GM18519 (cell line): Measurements from ENCODE around the gene ANKIB1.
"Not testable (repeated sequence)": the region's sequence is repeated elsewhere in the genome, so short reads cannot be mapped to it uniquely, and the experiment has no call there.

Source experiments
- ATAC-seq: cut with Tn5 transposase; IDR thresholded peaks from one replicate; pipeline ENCODE4 v1.9.1; 2021; ENCODE audit warnings: mild to moderate bottlenecking, moderate library complexity; ENCODE audit not compliant: unreplicated experiment, low FRiP score

ANKIB1 gene

DNA sequence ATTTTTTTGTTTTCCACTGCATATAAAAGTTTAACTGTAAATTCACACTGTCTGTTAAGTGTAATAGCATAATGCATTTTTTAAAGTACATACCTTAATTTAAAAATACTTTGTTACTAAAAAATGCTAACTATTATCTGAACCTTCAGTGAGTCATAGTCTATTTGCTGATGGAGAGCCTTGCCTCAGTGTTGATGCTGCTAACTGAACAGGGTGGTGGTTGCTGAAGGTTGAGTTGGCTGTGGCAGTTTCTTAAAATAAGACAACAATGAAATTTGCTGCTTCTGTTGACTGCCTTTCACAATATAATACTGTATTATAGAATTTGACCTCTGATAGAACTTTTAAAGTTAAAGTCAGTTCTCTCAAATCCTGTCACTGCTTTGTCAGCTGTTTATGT is 129.2 kb downstream of the ANKIB1 start:
- ATAC-seq, result no peak

DNA sequence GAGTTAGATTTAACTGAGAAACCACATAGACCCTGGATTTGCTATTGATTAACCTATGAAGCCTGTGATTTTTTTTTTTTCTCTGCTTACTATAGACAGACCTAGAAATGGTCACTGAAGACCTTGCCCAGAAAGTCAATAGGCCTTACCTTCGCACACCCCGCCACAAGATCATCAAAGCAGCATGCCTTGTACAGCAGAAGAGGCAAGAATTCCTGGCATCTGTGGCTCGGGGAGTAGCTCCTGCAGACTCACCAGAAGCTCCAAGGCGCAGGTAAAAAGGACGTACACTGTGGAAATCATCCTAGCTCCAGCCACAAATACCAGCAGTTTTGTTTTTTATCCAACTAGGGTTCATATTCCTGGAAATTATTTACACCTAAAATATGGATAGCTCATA is 145.3 kb downstream of the ANKIB1 start:
- no peak for ATAC-seq

DNA sequence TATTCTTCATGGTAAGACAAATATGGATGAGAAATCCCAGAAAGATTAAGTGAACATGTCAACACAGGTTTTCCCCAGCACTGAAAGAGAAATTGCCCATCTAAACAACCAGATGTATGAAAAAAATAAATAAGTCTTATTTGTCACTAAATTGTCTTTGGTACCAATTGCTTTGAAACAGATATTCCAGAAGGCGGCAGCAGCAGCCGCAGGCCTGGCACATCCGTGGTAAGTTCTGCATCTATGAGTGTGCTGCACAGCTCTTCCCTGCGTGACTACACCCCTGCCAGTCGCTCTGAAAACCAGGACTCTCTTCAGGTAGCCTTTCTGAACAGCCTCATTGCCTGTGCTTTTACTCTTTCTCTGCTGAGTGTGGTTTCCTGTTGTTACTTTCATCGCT is 151.8 kb downstream of the ANKIB1 start:
- ATAC-seq, result no peak

DNA sequence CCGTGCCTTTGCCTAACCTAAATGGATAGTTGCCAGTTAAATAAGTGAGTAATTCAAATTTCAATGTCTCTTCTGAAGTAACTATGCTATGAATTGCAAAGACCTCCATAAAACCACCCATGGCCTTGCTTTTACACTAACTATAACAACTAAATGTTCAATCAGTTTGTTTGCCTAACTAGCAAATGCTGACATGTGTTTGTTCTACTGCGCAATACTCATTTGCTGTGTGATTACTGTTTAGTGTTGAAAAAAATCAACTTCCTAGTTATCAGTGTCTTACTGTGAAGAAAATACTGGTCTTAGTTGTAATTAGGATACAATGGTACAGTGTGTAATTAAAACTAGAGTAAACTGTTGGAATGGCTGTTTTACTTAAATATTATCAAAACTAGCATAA is 154.2 kb downstream of the ANKIB1 start:
- no peak for ATAC-seq

DNA sequence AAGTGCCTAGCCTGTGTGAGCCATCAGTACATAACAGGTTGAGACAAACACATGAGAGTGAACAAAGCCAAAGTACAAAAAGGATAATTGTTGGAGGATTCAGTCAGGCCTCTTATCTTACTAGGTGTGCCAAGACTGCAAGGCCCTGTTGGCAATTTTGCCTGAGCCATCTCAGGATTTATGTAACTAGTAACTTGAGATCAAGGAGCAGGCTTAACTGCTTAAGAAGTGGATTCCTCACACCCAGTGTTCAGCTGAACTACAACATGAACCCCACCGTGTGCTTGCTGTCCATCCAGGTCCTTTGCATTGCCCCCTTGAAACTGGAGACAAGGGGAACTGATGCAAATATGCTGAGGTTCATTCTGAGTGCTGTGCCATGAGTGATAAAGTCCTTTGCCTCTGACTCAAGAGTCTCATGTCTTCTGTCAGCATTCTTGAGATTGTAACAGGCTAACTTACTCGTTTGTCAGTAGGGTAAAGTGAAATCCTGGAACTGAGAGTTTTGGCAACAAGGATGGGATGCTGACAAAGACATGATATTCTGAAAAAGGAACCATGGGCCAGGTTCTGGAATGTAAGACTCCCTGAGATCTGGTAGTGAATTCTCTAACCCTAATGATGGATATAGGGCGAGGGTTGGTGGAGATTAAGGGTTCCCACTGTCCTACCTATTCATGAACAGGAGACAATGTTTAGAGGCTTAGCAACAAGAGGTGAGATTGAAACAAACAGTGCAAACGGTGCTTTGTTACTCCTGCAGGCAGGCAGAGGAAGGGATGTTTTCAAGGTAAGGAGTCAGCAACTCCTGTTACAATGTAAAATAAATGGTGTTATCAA is 157.4 kb downstream of the ANKIB1 start:
- no peak for ATAC-seq

DNA sequence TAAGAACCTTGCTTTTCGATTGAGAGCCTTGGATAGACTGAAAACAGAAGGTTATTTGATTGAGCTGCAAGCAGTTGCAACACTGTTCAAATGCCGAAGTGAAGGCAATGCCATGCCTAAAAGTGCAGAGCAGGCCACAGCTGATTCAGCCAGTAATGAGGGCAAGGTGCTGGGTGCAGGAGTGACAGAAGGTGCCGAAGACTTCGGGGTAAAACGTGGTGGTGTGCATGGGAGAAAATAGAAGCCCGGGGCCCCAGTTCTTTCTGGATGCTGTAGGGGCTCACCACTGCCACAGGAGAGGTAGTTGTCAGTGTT is 157.9 kb downstream of the ANKIB1 start:
- no peak for ATAC-seq

DNA sequence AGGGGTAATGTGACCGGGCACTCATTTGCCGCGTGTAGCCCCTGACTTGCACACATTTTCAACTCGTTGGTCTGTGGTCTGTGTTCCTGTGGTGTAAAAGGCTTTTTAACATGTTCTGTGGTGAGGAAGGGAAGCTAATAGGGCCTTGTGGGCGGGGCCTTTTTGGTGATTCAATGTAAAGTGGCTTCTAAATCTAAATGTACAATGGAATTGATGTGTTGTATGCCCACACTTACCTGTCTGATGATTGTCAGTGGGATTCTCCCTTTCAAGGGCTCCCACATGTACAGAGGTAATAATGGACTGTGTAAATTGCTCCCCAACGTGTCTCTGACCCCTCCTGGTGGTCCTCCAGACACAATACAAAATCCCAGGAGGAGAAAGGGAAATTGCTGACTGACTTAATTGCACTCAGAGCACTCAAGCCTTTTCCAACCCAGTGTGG is 158.4 kb downstream of the ANKIB1 start:
- no peak for ATAC-seq

DNA sequence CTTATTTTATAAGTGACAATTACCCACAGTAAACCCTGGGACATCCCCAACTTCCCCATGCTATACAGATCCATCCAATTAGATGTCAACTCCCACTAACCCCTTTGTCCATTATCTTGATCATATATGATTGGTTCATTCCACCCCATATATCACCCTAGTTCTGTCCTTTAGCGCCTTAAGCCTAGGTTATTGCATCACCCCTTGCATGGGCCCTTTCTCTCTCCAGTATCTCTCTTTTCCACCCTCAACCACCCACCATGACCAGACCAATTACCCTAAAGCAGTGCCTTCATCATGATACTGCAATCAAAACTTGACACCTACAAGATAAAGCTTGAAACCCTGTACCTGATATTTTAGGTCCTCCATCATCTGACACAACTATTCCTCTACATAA is 163.6 kb downstream of the ANKIB1 start:
- ATAC-seq, result no peak

DNA sequence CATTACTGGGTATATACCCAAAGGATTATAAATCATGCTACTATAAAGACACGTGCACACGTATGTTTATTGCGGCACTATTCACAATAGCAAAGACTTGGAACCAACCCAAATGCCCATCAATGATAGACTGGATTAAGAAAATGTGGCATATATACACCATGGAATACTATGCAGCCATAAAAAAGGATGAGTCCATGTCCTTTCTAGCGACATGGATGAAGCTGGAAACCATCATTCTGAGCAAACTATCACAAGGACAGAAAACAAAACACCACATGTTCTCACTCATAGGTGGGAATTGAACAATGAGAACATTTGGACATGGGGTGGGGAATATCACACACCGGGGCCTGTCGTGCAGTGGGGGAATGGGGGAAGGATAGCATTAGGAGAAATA is 164.4 kb downstream of the ANKIB1 start:
- ATAC-seq, result not testable (repeated sequence)

DNA sequence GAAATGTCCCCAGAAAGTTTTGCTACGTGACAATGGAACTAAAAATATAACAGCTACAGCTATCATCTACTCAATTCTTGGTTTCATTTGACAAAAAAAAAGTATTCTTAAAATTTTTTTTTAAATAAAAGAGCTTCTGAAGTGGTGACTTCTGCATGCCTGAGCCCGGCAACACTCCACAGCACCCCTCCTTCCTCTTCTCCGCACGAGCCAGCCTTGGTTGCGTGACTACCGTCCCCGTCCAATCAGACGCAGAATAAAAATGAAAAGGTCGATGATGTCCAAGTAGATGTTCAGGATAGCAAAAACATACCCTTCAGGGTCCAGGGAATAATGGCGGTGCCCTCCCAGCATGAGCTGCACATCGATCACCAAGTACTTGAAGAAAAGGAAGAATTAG is 167.0 kb downstream of the ANKIB1 start:
- no peak for ATAC-seq

DNA sequence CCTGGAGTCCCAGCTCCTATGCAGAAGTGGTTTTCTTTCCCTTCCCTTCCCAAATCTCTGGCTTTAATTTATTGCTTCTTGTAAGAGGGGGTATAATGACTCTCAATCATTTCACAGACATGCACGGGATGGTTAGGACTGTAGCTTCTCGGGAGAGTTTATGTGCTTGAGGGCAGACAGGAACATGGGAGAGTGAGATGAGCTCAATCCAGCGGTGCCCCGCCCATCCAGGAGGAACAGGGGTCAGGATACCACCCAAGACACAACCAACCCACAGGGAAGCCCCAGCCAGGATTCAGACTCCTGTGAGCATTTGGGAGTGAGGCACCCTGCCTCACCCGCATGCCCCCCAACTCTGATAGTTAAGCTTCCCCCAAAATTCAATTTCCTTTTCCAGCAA is 167.8 kb downstream of the ANKIB1 start:
- ATAC-seq, result no peak

DNA sequence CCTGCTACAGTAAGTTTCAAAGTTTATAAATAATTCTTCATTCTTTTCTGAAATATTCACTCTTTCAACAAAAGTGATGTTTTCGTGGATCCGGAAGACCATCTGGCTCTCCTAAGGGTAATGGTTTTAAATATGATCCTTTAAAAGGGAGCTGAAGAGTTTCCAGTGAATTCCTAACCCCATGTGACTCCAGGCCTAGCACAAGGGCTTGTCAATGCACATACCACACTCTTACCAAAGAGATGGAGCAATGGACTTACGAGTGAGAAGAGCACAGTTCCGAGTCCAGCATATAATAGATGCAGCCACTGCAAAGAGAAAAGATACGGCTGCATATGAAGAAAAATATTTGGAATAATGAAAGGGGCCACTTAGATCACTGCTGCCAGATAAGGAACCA is 169.5 kb downstream of the ANKIB1 start:
- ATAC-seq, result no peak

DNA sequence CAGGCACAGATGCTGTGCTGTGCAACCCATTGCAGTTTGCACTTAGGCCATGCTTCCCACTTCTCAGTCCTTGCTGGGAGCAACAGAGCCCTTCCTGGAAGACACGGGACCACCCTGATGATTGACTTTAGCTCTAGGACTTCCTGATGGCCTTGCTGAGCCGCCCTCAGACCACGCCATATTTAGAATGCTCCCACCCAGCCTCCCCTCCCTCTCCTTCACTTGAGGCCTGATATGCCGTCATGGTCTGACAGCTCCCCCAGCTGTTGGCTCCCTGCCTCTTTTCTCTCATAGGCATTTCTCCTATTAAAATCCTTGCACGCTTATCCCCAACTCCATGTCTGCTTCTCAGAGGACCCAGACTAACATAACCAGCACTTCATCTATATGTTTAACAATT is 172.1 kb downstream of the ANKIB1 start:
- no peak for ATAC-seq

DNA sequence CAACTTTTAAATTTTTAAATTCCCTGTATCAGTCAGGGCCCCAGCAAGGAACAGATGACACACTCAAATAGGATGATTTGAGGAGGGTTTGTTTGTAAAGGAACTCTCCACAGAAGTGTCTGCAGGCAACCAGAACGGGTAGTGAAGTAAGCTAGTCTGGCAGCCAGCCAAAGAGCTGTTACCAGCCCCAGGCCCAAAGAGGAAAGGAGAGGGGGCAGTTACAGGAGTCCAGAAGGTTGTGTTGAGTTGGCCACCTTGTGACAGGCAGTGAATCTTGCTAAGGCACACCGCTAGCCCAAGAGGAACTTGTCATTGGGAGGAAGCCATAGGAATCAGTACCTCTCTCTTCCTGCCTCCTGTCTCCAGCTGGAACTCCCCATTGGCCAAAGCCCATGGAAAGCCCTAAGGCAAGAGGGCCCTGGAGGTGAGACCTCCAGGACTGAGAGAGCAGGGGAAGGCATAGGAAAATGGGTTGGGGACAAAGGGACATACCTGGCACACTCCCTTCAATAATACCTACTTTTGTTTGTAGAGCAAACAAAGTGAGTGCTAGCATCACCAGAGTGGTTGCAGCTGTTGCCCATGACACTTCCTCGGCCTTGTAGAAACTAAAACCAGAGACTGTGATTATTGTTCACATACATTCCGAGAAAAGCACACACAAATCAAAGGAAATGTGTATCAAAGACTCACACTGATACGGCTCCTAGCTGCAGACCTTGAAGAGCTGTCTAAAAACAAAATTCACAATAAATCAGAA is 176.1 kb downstream of the ANKIB1 start:
- ATAC-seq, result no peak

DNA sequence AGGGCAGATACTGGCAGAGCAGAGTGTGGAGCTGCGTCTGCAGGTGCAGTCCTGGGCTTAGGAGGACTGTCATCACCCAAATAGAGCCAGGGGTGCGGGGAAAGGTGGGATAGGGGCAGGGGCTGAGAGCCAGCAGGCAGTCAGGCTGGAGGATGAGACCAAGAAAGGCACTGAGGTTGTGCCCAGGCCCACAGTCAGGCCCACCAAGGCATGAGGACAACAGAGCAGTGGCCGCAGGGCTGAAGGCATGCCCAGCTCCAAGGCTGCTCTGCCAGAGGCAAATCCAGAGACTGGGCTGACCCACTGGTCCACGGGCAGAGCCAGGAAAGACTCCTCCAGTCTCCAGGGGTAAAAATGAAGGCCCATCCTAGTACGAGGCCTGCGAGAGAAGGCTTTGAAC is 177.2 kb downstream of the ANKIB1 start:
- no peak for ATAC-seq

DNA sequence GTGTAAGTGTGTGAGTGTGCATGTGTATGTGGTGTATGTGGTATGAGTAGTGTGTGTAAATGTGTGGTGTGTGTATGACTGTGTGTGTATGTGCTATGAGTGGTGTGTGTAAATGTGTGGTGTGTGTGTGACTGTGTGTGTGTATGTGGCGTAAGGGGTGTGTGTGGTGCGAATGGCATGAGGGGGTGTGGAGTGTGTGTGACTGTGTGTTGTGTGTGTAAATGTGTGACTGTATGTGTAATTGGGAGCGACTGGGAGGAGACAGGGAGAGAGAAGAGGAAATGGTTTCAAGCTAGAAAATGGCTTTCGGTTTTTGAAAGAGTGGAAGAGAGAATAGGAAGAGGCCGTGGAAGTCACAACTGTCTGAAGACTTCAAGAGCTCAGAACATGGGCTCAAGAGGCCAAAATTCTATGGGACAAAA is 177.9 kb downstream of the ANKIB1 start:
- no peak for ATAC-seq

DNA sequence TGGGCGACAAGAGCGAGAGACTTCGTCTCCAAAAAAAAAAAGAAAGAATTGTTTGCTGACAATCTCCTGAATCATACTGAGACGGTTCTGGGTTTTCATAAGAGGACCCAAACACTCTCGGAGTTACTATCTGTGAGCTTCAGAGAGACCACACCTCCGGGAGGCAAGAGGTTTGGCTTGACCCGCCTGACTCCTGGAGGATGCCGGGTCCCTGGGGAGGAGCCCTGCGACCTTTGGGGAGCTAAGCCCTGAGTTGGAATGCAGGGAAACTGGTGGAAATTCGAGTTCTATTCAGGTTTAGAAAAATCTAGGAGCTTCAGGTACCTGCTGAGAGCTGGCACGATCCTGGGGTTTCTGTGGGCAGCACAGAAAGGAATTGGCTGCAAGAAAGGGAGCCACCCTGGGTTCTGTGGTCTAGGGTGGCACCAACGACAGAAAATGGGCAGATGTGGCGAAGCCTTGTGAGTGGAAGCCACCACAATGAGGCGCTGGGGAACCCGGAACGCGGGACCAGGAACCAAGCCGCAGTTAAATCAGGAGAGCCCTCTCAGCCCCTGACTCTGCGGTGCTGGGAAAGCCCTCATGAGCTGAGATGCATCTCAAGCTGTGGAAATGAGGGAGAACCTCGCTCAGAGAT is 179.7 kb downstream of the ANKIB1 start:
- no peak for ATAC-seq

DNA sequence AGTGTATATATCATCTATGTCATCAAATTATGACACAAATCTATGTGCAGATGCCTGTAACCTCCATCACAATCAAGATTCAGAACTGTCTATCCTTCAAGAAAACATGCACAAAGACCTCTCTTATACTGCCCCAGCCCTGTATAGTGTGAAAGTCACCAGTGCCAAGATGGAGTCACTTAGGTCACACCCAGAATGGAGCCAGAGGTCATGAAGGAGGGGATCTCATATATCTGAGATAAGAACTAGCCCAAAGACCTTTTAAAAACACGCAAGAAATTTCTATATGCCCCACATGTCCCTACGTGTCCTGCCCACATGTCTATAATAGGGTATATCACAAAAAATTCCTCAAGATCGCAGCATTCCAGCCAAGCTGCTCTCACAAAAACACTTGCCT is 181.4 kb downstream of the ANKIB1 start:
- no peak for ATAC-seq

DNA sequence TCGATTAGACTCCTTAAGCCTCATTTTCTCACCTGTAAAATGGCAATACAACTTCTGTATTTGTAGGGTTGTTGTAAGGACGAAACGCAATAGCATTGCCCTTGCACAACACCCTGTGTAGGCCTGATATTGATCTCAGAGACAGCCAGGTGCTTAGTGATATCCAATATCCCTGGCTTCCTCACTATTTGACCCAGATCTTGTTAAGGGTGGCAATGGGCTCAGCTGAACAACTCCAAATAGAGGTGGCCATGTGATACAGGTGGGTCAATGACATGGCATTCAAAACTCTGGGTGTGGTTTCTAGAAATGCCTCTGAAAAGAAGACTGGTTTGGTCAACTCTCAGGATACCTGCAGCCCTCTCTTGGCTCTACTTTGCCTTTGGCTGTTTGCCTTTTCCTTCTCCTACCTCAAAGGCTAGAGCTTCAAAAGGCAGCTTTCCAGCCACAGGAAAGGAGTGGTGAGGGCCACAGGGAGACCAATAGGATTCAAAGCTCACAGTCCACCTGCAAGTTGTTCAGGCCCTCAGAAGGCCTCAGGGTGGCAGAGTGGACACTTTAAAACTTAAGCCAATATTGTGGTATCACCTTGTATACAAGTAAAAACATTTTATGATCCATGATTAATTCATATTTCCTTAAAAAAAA is 186.6 kb downstream of the ANKIB1 start:
- no peak for ATAC-seq

DNA sequence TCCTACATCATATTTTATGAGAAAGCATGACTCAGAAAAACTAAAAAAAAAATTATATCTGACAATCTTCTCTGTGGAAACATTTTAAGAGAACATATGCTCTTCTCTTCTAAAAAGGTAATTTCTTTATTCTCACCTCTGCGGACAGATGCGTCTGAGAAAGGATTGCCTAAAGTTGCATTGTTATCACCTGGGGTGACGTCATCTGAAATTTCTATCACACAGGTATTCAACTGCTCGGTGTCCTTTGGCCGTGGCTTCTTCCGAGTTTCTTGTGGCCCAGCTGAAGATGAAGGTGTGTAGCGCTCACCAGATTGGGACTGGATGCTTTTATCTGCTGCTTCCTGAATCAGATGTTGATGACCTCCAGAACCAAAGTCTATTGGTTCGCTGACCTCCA is 187.2 kb downstream of the ANKIB1 start:
- no peak for ATAC-seq

DNA sequence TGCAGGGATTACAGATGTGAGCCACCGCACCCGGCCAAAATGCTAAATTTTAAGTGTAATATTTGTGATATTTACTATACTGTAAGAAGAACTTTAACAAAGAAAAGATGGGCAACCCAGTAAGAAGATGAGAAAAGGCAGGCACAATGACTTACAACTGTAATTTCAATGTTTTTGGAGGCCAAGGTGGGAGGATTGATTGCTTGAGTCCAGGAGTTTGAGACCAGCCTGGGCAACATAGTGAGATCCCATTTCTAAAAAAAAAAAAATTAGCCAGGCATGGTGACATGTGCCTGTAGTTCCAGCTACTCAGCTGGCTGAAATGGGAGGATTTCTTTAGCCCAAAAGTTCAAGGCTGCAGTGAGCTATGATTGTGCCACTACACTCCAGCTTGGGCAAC is 189.8 kb downstream of the ANKIB1 start:
- ATAC-seq, result no peak
